Measurements from ENCODE around the gene SLIT3.
"Not testable (repeated sequence)": the region's sequence is repeated elsewhere in the genome, so short reads cannot be mapped to it uniquely, and the experiment has no call there.

SLIT3 gene

GRCh38 chr5:168765551-168766425 lies 535.2 kb downstream of the SLIT3 start:
- DNase-seq (ENCODE audit: low spot score) = no peak

- DNase-seq (ENCODE audit: low spot score) = no peak
Observed at GRCh38 chr5:168765086-168765550, 535.8 kb downstream of the SLIT3 start.

DNA sequence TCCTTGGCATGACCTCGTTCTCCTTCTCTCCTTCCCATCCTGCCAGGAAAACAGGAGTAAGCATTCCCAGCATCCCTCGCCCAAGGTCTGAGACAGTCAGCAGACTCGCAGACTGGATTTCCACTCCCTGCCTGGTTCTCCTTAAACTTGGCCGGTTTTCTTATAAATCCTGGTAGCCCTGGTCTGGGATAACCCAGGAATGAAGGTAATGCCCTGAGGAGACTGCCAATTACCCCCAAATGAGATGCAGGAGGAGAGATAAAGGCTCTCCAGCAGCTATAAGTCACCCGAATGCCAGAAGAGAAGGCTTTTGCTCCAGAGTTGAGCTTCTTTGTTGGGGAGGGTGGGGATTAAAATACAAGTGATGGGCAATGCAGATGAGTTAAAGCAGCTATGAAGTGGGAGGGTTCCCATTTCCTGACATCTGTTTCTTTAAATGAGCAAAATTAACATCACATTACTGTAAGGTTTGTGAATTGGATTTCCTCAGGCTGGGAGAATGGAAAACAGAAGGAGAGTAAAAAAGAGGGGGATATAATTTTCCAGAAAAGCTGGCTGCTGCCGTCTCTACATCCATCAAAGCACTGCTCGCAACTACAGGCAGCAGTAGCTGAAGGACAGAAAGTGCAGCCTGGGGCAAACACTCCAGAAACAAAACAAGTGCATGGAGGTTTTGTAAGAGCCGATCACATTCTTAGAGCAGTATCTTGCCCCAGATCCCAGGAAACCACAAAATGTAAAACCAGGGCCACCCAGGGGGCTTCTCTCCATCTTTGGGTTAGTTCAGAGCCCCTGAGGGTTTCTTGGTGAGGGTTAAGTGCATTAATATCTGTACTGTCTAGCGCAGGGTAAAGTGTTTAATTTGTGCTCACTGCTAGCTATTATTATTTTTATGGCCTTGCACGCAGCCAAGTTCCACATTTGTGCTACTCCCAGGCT lies 544.2 kb downstream of the SLIT3 start:
- DNase-seq (ENCODE audit: low spot score) = no peak

GRCh38 chr5:168755548-168756093 lies 545.3 kb downstream of the SLIT3 start:
- no peak for DNase-seq (ENCODE audit: low spot score)

DNA sequence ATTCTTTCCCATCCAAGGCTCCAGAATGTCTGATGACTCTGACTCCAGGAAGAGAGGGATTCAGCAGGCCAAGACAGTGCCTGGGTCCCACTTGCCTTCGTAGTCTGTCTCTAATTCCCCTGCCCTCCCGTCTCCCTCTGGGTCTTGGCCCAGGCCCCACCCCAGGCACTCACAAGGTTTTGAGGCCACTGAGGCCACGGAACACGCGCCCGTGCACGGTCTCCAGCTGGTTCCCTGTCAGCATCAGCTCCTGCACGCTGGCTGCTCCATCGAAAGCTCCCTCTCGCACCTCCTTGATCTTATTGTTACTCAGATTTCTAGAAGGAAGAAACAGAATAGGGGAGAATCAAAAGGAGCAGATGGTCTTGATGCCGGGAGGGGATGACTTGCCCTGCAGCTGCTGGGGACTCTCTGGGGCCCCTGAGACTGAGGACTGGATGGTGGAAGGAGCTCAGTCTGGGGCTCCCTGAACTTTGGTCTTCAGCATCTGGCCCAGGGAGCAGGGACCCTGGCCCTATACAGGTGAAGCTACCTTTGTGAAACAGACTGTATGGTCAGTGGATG lies 547.2 kb downstream of the SLIT3 start:
- DNase-seq (ENCODE audit: low spot score) = no peak

- DNase-seq (ENCODE audit: low spot score) = no peak
Observed at GRCh38 chr5:168752416-168753190, 548.3 kb downstream of the SLIT3 start.

- no peak for DNase-seq (ENCODE audit: low spot score)
Observed at GRCh38 chr5:168752012-168752411, 548.9 kb downstream of the SLIT3 start.

DNA sequence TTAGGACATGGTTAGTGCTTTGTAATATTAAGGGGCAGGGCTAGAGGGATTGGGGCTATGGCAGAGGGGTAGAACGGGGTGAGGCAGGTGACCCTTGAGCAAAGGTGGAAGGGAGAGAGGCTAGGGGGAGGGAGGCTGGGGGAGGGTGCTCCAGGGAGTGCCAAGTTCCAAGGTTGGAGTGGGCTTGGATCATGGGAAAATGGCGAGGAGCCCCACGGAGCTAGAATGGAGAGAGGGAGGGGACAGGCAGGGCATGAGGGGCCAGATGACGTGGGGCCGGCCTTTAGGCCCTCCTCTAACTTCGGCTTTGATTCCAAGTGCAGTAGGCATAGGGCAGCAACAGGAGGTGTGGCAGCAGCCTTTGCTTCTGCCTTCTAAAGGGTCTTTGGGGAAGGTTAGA lies 550.0 kb downstream of the SLIT3 start:
- DNase-seq (ENCODE audit: low spot score) = no peak

GRCh38 chr5:168749391-168750100 lies 551.4 kb downstream of the SLIT3 start:
- DNase-seq (ENCODE audit: low spot score) = no peak

GRCh38 chr5:168747987-168748777 lies 552.8 kb downstream of the SLIT3 start:
- DNase-seq (ENCODE audit: low spot score) = peak; percentile 88

- peak; percentile 19 for DNase-seq (ENCODE audit: low spot score)
Observed at GRCh38 chr5:168746893-168747640, 553.9 kb downstream of the SLIT3 start.

GRCh38 chr5:168746126-168746892 lies 554.6 kb downstream of the SLIT3 start:
- DNase-seq (ENCODE audit: low spot score) = not testable (repeated sequence)

DNA sequence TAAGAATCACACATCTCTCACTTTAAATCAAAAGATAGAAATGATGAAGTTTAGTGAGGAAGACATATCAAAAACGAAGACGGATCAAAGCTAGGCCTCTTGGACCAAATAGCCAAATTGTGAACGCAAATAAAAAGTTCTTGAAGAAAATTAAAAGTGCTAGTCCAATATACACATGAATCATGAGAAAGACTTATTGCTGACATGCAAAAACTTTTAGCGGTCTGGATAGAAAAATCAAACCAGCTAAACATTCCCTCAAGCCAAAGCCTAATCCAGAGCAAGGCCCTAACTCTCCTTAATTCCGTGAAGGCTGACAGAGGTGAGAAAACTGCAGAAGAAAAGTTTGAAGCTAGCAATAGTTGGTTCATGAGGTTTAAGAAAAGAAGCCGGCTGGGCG lies 557.3 kb downstream of the SLIT3 start:
- no peak for DNase-seq (ENCODE audit: low spot score)

- not testable (repeated sequence) for DNase-seq (ENCODE audit: low spot score)
Observed at GRCh38 chr5:168742311-168742710, 558.6 kb downstream of the SLIT3 start.

GRCh38 chr5:168740811-168741213 lies 560.1 kb downstream of the SLIT3 start:
- DNase-seq (ENCODE audit: low spot score) = no peak

- DNase-seq (ENCODE audit: low spot score) = no peak
Observed at GRCh38 chr5:168740092-168740800, 560.7 kb downstream of the SLIT3 start.

DNA sequence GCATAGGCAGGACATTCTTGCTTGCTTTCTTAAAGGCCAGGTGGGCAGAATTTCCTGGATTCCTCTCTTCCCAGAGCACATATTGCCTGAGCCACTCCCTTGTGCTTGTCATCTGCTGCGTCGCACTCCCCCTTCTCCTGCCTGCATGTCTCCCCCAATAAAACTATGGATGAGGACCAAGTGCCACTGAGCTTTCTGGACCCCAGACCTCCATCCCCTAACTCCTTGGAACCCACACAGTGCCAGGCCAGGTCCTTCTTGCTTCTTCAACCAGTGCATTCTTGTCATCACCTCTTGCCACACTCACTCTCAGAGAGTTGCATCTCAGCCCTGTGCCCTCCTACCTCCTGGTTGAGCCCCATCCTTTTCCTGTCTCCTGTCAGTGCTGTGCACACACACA lies 563.9 kb downstream of the SLIT3 start:
- no peak for DNase-seq (ENCODE audit: low spot score)

All from hematopoietic multipotent progenitor cell treated with erythropoietin and hydrocortisone succinate and interleukin-3 and kit ligand, for 17 days (in vitro differentiated cells).